ENCODE measurements around the gene PPP2R2C. TPM values are rescaled to one million over a fixed set of nuclear protein-coding genes. Genes with fewer than 3 reads are reported as not detected.

PPP2R2C gene
- total RNA-seq, 1 experiment from 2014 or later: 26.7 TPM

- ATAC-seq (no peak), DNase-seq (ENCODE audit: low read depth, low spot score) (no peak)
- Histone ChIP-seq H3K27ac (ENCODE audit: low read length) (no peak overlapping the region), H3K4me1 (ENCODE audit: control insufficient read depth, insufficient read depth, low read length) (no peaks in the 10 kb centered on the region), H3K9me3 (ENCODE audit: control insufficient read depth, insufficient read depth, low read depth, low read length) (no peaks in the 10 kb centered on the region), H3K27me3 (ENCODE audit: control insufficient read depth, insufficient read depth, low read length) (no peaks in the 10 kb centered on the region), H3K4me3 (ENCODE audit: low read depth in 2 of 2, low read length in 2 of 2) (no peak overlapping the region), H3K36me3 (ENCODE audit: control insufficient read depth, insufficient read depth, low read length) (no peaks in the 10 kb centered on the region)
- intact Hi-C loops (cut with micrococcal nuclease; ENCODE audit: unreplicated experiment) (no loop called here), in situ Hi-C loops (cut with HindIII; ENCODE audit: low pct_unique_long_range_greater_than_20kb, low sequenced_read_pairs) (no loop called here)
- TF ChIP-seq SIN3A (IDR thresholded peaks at IDR 0.05; ENCODE audit: borderline replicate concordance, insufficient read depth, low read depth, low read length) (no peak), REST (IDR thresholded peaks at IDR 0.05; ENCODE audit: insufficient read depth in 1 of 2, low read depth in 2 of 2, low read length in 1 of 2) (no peak), TCF7L2 (IDR thresholded peaks at IDR 0.05; ENCODE audit: low read depth, low read length) (no peak), CTCF (IDR thresholded peaks at IDR 0.05) (no peak), POLR2AphosphoS5 (IDR thresholded peaks at IDR 0.05; ENCODE audit: low read depth, low read length) (no peak)
- ChIA-PET POLR2A (no interaction called here), CTCF (no interaction called here)
- BruUV-seq (replicated peaks): no TSS peak
Observed at GRCh38 chr4:6377626-6378492, 94.6 kb downstream of the PPP2R2C start.

- ChIA-PET CTCF (no interaction called here), POLR2A (no interaction called here)
- no peak for ATAC-seq
- no TSS peak for BruUV-seq (replicated peaks)
- Histone ChIP-seq H3K27ac (ENCODE audit: low read length) (no peak overlapping the region), H3K4me3 (ENCODE audit: low read depth in 2 of 2, low read length in 2 of 2) (no peak overlapping the region), H3K27me3 (ENCODE audit: control insufficient read depth, insufficient read depth, low read length) (no peaks in the 10 kb centered on the region), H3K4me1 (ENCODE audit: control insufficient read depth, insufficient read depth, low read length) (no peaks in the 10 kb centered on the region), H3K36me3 (ENCODE audit: control insufficient read depth, insufficient read depth, low read length) (no peaks in the 10 kb centered on the region), H3K9me3 (ENCODE audit: control insufficient read depth, insufficient read depth, low read depth, low read length) (no peaks in the 10 kb centered on the region)
- no peak for TF ChIP-seq TCF7L2 (IDR thresholded peaks at IDR 0.05; ENCODE audit: low read depth, low read length)
- in situ Hi-C loops (cut with HindIII; ENCODE audit: low pct_unique_long_range_greater_than_20kb, low sequenced_read_pairs) (no loop called here), intact Hi-C loops (cut with micrococcal nuclease; ENCODE audit: unreplicated experiment) (no loop called here)
- DNase-seq (ENCODE audit: low read depth, low spot score): no peak
Observed at GRCh38 chr4:6375620-6376295, 96.7 kb downstream of the PPP2R2C start.

- Histone ChIP-seq H3K36me3 (ENCODE audit: control insufficient read depth, insufficient read depth, low read length) (no peaks in the 10 kb centered on the region), H3K9me3 (ENCODE audit: control insufficient read depth, insufficient read depth, low read depth, low read length) (no peaks in the 10 kb centered on the region), H3K4me3 (ENCODE audit: low read depth in 2 of 2, low read length in 2 of 2) (no peak overlapping the region), H3K27ac (ENCODE audit: low read length) (no peak overlapping the region), H3K27me3 (ENCODE audit: control insufficient read depth, insufficient read depth, low read length) (no peaks in the 10 kb centered on the region), H3K4me1 (ENCODE audit: control insufficient read depth, insufficient read depth, low read length) (no peaks in the 10 kb centered on the region)
- TF ChIP-seq TCF7L2 (IDR thresholded peaks at IDR 0.05; ENCODE audit: low read depth, low read length): no peak
- TF ChIP-seq CTCF (IDR thresholded peaks at IDR 0.05): no peak
- no peak for TF ChIP-seq POLR2AphosphoS5 (IDR thresholded peaks at IDR 0.05; ENCODE audit: low read depth, low read length)
- no peak for TF ChIP-seq SIN3A (IDR thresholded peaks at IDR 0.05; ENCODE audit: borderline replicate concordance, insufficient read depth, low read depth, low read length)
- no peak for TF ChIP-seq REST (IDR thresholded peaks at IDR 0.05; ENCODE audit: insufficient read depth in 1 of 2, low read depth in 2 of 2, low read length in 1 of 2)
- BruUV-seq (replicated peaks): no TSS peak
- in situ Hi-C loops (cut with HindIII; ENCODE audit: low pct_unique_long_range_greater_than_20kb, low sequenced_read_pairs): no loop called here
- POLR2A ChIA-PET: no interaction called here
- CTCF ChIA-PET: no interaction called here
- no peak for DNase-seq (ENCODE audit: low read depth, low spot score)
- intact Hi-C loops (cut with micrococcal nuclease; ENCODE audit: unreplicated experiment): no loop called here
- ATAC-seq: no peak
Observed at GRCh38 chr4:6374575-6374974, 97.8 kb downstream of the PPP2R2C start.
